Activated CD4-positive, CD25-positive, alpha-beta regulatory T cell treated with anti-CD3 and anti-CD28 coated beads, Interleukin-2, amount 50 U/mL, for 24 hours (primary cell): Measurements from ENCODE around the gene RAB4A.
"Not testable (repeated sequence)": the region's sequence is repeated elsewhere in the genome, so short reads cannot be mapped to it uniquely, and the experiment has no call there.

ENCODE experiments used
- ATAC-seq, 2 donors: fragments of 150-1000 bp; cut with Tn5 transposase; one replicate each; pipeline ENCODE4 v1.10.0; 2021; ENCODE audit warnings: mild to moderate bottlenecking in 1 of 2, moderate library complexity in 1 of 2

RAB4A gene

GRCh38 chr1:229272164-229273158 is 1.6 kb downstream of the RAB4A start:
- ATAC-seq = no peak

- ATAC-seq = no peak
Observed at GRCh38 chr1:229273507-229274232, 2.8 kb downstream of the RAB4A start.

- ATAC-seq = no peak
Observed at GRCh38 chr1:229275005-229275404, 4.1 kb downstream of the RAB4A start.

- no peak for ATAC-seq
Observed at GRCh38 chr1:229278120-229278741, 7.3 kb downstream of the RAB4A start.

GRCh38 chr1:229279242-229279641 is 8.3 kb downstream of the RAB4A start:
- no peak for ATAC-seq

- no peak for ATAC-seq
Observed at GRCh38 chr1:229280037-229280828, 9.3 kb downstream of the RAB4A start.

GRCh38 chr1:229280921-229281320 is 10.0 kb downstream of the RAB4A start:
- ATAC-seq = peak; percentile 67 to 87

GRCh38 chr1:229281339-229281926 is 10.5 kb downstream of the RAB4A start:
- ATAC-seq = peak in 1 of 2 donors; percentile 7

- no peak for ATAC-seq
Observed at GRCh38 chr1:229282295-229282823, 11.4 kb downstream of the RAB4A start.

- ATAC-seq = no peak
Observed at GRCh38 chr1:229283183-229283611, 12.3 kb downstream of the RAB4A start.

GRCh38 chr1:229284887-229285286 is 14.0 kb downstream of the RAB4A start:
- no peak for ATAC-seq

- no peak for ATAC-seq
Observed at GRCh38 chr1:229285440-229285839, 14.5 kb downstream of the RAB4A start.

GRCh38 chr1:229286099-229286766 is 15.3 kb downstream of the RAB4A start:
- ATAC-seq = peak; percentile 44 to 73

- ATAC-seq = no peak
Observed at GRCh38 chr1:229287267-229287666, 16.4 kb downstream of the RAB4A start.

- no peak for ATAC-seq
Observed at GRCh38 chr1:229288516-229288915, 17.6 kb downstream of the RAB4A start.

GRCh38 chr1:229291686-229292085 is 20.8 kb downstream of the RAB4A start:
- ATAC-seq = not testable (repeated sequence)

GRCh38 chr1:229293528-229294204 is 22.8 kb downstream of the RAB4A start:
- ATAC-seq = no peak

GRCh38 chr1:229295745-229296144 is 24.8 kb downstream of the RAB4A start:
- ATAC-seq = no peak

GRCh38 chr1:229296541-229296941 is 25.6 kb downstream of the RAB4A start:
- ATAC-seq = no peak

GRCh38 chr1:229297746-229298145 is 26.8 kb downstream of the RAB4A start:
- ATAC-seq = no peak
